ENCODE results near the gene MCUB.

The MCUB gene

DNA sequence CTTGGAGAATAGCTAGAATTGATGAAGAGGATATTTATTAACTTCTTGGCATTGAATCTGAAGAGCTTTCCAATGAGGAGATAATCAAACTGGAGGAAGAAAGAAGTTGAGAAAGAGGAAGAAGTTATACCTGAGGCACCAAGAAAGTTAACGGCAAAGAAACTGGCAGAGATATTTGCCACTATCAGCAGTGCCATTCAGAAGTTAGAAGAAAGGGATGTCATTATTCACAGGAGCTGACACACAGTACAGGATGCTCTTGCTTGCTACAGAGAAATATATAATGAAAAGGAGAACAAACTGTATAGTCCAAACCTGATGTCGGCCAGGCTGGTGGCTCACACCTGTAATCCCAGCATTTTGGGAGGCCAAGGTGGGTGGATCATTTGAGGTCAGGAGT, 64.5 kb downstream of the MCUB start:
- in situ Hi-C loops (cut with HindIII; ENCODE audit: low pct_ligation_motif_present, low sequenced_read_pairs), result no loop called here

DNA sequence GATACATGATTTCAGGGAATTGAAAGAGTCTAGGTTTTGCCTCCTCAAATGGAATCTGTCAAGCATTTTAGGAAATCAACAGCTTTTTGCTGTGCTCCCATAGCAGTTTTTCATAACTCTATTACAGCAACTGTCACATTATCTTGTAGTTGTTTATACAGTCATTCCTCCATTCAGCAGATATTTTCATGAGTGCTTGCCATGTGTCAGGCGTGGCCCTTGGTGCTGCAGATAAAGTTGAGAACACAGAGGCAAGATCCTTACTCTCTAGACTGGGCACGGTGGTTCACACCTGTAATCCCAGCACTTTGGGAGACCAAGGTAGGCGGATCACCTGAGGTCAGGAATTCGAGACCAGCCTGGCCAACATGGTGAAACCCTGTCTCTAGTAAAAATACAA, 67.3 kb downstream of the MCUB start:
- Histone ChIP-seq H3K36me3 (replicated peaks) (no peaks in the 10 kb centered on the region), H3K27ac (no peak overlapping the region), H3K27me3 (replicated peaks) (no peaks in the 10 kb centered on the region), H3K4me3 (ENCODE audit: low read depth, low read length) (no peak overlapping the region)
- DNase-seq, result no peak
- in situ Hi-C loops (cut with HindIII; ENCODE audit: low pct_ligation_motif_present, low sequenced_read_pairs), result no loop called here
- TF ChIP-seq, protein P1, sequence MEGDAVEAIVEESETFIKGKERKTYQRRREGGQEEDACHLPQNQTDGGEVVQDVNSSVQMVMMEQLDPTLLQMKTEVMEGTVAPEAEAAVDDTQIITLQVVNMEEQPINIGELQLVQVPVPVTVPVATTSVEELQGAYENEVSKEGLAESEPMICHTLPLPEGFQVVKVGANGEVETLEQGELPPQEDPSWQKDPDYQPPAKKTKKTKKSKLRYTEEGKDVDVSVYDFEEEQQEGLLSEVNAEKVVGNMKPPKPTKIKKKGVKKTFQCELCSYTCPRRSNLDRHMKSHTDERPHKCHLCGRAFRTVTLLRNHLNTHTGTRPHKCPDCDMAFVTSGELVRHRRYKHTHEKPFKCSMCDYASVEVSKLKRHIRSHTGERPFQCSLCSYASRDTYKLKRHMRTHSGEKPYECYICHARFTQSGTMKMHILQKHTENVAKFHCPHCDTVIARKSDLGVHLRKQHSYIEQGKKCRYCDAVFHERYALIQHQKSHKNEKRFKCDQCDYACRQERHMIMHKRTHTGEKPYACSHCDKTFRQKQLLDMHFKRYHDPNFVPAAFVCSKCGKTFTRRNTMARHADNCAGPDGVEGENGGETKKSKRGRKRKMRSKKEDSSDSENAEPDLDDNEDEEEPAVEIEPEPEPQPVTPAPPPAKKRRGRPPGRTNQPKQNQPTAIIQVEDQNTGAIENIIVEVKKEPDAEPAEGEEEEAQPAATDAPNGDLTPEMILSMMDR (IDR thresholded peaks at IDR 0.05; ENCODE audit: low read depth, low read length, missing control alignments), result no peak

More for the DNA sequence above, 64.5 kb downstream of the MCUB start:
- Histone ChIP-seq H3K4me3 (ENCODE audit: low read depth, low read length) (no peak overlapping the region), H3K27me3 (replicated peaks) (no peaks in the 10 kb centered on the region), H3K27ac (no peak overlapping the region), H3K36me3 (replicated peaks) (no peaks in the 10 kb centered on the region)
- TF ChIP-seq, protein P1 (IDR thresholded peaks at IDR 0.05; ENCODE audit: low read depth, low read length, missing control alignments), result no peak
- no peak for DNase-seq

GRCh38 chr4:109629775-109630174, 69.7 kb downstream of the MCUB start:
- H3K36me3 ChIP-seq (replicated peaks), result no peaks in the 10 kb centered on the region
- DNase-seq, result no peak
- in situ Hi-C loops (cut with HindIII; ENCODE audit: low pct_ligation_motif_present, low sequenced_read_pairs), result no loop called here
- H3K27ac ChIP-seq, result no peak overlapping the region
- no peak overlapping the region for H3K4me3 ChIP-seq (ENCODE audit: low read depth, low read length)
- no peaks in the 10 kb centered on the region for H3K27me3 ChIP-seq (replicated peaks)
- TF ChIP-seq, protein P1 (IDR thresholded peaks at IDR 0.05; ENCODE audit: low read depth, low read length, missing control alignments), result no peak

- in situ Hi-C loops (cut with HindIII; ENCODE audit: low pct_ligation_motif_present, low sequenced_read_pairs), result no loop called here
- no peak for DNase-seq
- H3K27ac ChIP-seq, result no peak overlapping the region
- no peak overlapping the region for H3K4me3 ChIP-seq (ENCODE audit: low read depth, low read length)
- H3K36me3 ChIP-seq (replicated peaks), result no peaks in the 10 kb centered on the region
- TF ChIP-seq, protein P1 (IDR thresholded peaks at IDR 0.05; ENCODE audit: low read depth, low read length, missing control alignments), result no peak
- no peaks in the 10 kb centered on the region for H3K27me3 ChIP-seq (replicated peaks)
Observed at GRCh38 chr4:109631532-109632108, 71.6 kb downstream of the MCUB start.

GRCh38 chr4:109640644-109641043, 80.6 kb downstream of the MCUB start:
- in situ Hi-C loops (cut with HindIII; ENCODE audit: low pct_ligation_motif_present, low sequenced_read_pairs), result no loop called here
- DNase-seq, result no peak
- Histone ChIP-seq H3K27ac (no peak overlapping the region), H3K36me3 (replicated peaks) (no peaks in the 10 kb centered on the region), H3K4me3 (ENCODE audit: low read depth, low read length) (no peak overlapping the region), H3K27me3 (replicated peaks) (no peaks in the 10 kb centered on the region)
- TF ChIP-seq, protein P1 (IDR thresholded peaks at IDR 0.05; ENCODE audit: low read depth, low read length, missing control alignments), result no peak

All from brain microvascular endothelial cell (primary cell).